Measurements from ENCODE around the gene GGA3. TPM values are rescaled to one million over a fixed set of nuclear protein-coding genes. Genes with fewer than 3 reads are reported as not detected.

GGA3 gene
- total RNA-seq, 1 experiment from 2014 or later, result 58.3 TPM

GRCh38 chr17:75225016-75225415, 36.4 kb downstream of the GGA3 start:
- H3K27ac ChIP-seq (ENCODE audit: low read depth, low read length), result no peak overlapping the region
- ATAC-seq (no peak), DNase-seq (ENCODE audit: low read depth, low spot score) (no peak)
- ChIA-PET CTCF (interaction anchor here (1.2 kb wide), 1 partner anchor 187 kb away, joined by 3 read pairs; no protein-coding TSS in a partner anchor), POLR2A (no interaction called here), RAD21 (ENCODE audit: low non-redundant PET in 1 of 2, low total read pairs in 2 of 2, uncharacterized antibody in 2 of 2, unreplicated experiment in 2 of 2) (no interaction called here)
- no peaks in the 10 kb centered on the region for H3K4me1 ChIP-seq (ENCODE audit: control insufficient read depth in 1 of 2, insufficient read depth in 2 of 2, low read length in 2 of 2)
- no peaks in the 10 kb centered on the region for H3K9me2 ChIP-seq (ENCODE audit: insufficient read depth)
- H3K79me2 ChIP-seq (ENCODE audit: insufficient read depth, low read length), result peaks cover 24% of the 10 kb centered on the region
- H3K9ac ChIP-seq (ENCODE audit: low read length), result no peak overlapping the region
- no peaks in the 10 kb centered on the region for H3K9me3 ChIP-seq (ENCODE audit: control insufficient read depth in 1 of 2, insufficient read depth in 1 of 2, low read depth in 1 of 2, low read length in 2 of 2)
- H3K36me3 ChIP-seq (ENCODE audit: control insufficient read depth in 1 of 2, insufficient read depth in 2 of 2, low read length in 2 of 2), result peaks cover 35 to 72% of the 10 kb centered on the region in 2 experiments; a peak in 3 of 4 replicates
- H4K20me1 ChIP-seq (ENCODE audit: insufficient read depth), result no peaks in the 10 kb centered on the region
- H3K4me2 ChIP-seq (ENCODE audit: low read length), result no peak overlapping the region
- BruUV-seq (replicated peaks), result no TSS peak
- no peak overlapping the region for H3K4me3 ChIP-seq (replicated peaks in 1 of 2; ENCODE audit: low read depth in 1 of 2, low read length in 2 of 2)
- H3K27me3 ChIP-seq (ENCODE audit: insufficient read depth, low read length), result no peaks in the 10 kb centered on the region
- no peak for TF ChIP-seq YY1 (IDR thresholded peaks at IDR 0.05; ENCODE audit: extremely low read depth, insufficient replicate concordance, low read depth, low read length)
- no peak for TF ChIP-seq ZFX (IDR thresholded peaks at IDR 0.05)
- no peak for TF ChIP-seq SIN3A (IDR thresholded peaks at IDR 0.05; ENCODE audit: low read depth)
- TF ChIP-seq TCF7L2 (IDR thresholded peaks at IDR 0.05; ENCODE audit: borderline replicate concordance, extremely low read depth, insufficient read depth, insufficient read length), result no peak
- TF ChIP-seq MAX (IDR thresholded peaks at IDR 0.05), result no peak
- no peak for TF ChIP-seq CTCF (IDR thresholded peaks at IDR 0.05 in 2 of 3, conservative IDR thresholded peaks at IDR 0.05 in 1 of 3; ENCODE audit: borderline replicate concordance in 1 of 3, insufficient read depth in 1 of 3, low read depth in 2 of 3, low read length in 2 of 3)
- no peak for TF ChIP-seq EZH2 (IDR thresholded peaks at IDR 0.05)
- no peak for TF ChIP-seq ATF3 (IDR thresholded peaks at IDR 0.05)
- TF ChIP-seq SRF (IDR thresholded peaks at IDR 0.05; ENCODE audit: low read depth), result no peak
- TF ChIP-seq POLR2A (IDR thresholded peaks at IDR 0.05; ENCODE audit: borderline replicate concordance, extremely low read depth, insufficient read depth, insufficient read length), result no peak
- no peak for TF ChIP-seq REST (IDR thresholded peaks at IDR 0.05; ENCODE audit: low read depth)
- TF ChIP-seq CBX3 (IDR thresholded peaks at IDR 0.05; ENCODE audit: low read depth), result no peak
- TF ChIP-seq POLR2AphosphoS5 (IDR thresholded peaks at IDR 0.05; ENCODE audit: low read depth, low read length), result no peak
- TF ChIP-seq EGR1 (IDR thresholded peaks at IDR 0.05; ENCODE audit: low read depth), result no peak
- no peak for TF ChIP-seq ZBTB33 (IDR thresholded peaks at IDR 0.05; ENCODE audit: extremely low read depth, insufficient replicate concordance, low read length)
- TF ChIP-seq ZNF274 (IDR thresholded peaks at IDR 0.05; ENCODE audit: low read depth, low read length), result no peak
- no peak for TF ChIP-seq EZH2phosphoT487 (IDR thresholded peaks at IDR 0.05; ENCODE audit: borderline replicate concordance)
- no peak for TF ChIP-seq CEBPB (IDR thresholded peaks at IDR 0.05; ENCODE audit: low read depth)
- TF ChIP-seq JUND (IDR thresholded peaks at IDR 0.05), result no peak
- intact Hi-C loops (cut with micrococcal nuclease), result no loop called here
- H2AFZ ChIP-seq (ENCODE audit: low read depth, low read length, poor library complexity, severe bottlenecking), result no peak overlapping the region
